Hepatocyte (in vitro differentiated cells): ENCODE data around the gene GBX1.

Experiments
- EZH2phosphoT487 ChIP-seq: fragments of 200-600 bp; sonication (generic); IDR thresholded peaks from one replicate; pipeline ENCODE4 v1.6.1; 2018; ENCODE audit warnings: antibody characterized with exemption, mild to moderate bottlenecking, low read depth, moderate library complexity; ENCODE audit not compliant: unreplicated experiment, severe bottlenecking
- TF ChIP-seq, protein P1 (sequence below): fragments of 200-600 bp; sonication (generic); IDR thresholded peaks from 2 replicates; pipeline ENCODE4 v1.5.1; 2016; ENCODE audit warnings: antibody characterized with exemption, mild to moderate bottlenecking; ENCODE audit not compliant: poor library complexity

DNA sequence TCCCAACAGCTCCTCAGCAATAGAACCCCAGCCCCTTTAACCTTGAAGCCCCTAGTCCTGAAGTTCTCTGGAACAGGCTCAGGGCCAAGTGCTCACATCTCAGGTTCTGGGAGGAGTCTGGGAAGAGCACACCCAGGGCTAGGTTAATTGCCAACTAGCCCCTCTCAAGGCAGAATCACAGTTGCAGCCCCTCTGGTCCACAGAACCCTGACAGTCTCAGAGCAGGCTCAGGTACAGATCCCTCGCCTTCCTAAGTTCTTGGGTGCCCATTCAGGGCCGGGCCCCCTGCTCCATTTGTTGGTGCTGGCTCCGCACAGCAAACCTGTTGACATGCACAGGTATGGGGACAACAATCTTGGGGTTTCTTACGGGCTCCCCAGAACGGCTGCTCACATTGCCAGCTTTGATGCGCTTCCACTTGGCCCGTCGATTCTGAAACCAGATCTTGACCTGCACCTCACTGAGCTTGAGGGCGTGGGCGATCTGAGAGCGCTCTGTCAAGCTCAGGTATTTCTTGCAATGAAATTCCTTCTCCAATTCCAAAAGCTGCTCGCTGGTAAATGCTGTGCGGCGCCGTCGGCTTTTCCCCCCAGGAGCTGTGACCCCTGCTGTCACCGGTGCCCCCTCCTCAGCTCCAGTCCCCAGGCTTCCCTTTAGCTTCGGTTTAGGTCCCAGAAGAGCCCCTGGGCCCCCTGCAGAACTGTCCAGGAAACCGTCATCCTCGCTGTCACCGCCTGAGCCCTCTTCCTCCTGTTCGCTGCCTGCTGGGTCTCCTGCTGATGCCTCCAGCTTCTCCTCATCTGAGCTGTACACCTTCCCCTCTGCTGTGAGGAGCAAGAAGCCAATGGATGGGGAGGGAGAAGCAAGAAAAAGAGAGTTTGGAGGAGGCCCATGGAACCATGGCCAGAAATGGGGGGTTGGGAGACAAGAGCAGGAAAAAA lies 18.9 kb downstream of the GBX1 start:
- TF ChIP-seq EZH2phosphoT487: no peak
- TF ChIP-seq, protein P1, sequence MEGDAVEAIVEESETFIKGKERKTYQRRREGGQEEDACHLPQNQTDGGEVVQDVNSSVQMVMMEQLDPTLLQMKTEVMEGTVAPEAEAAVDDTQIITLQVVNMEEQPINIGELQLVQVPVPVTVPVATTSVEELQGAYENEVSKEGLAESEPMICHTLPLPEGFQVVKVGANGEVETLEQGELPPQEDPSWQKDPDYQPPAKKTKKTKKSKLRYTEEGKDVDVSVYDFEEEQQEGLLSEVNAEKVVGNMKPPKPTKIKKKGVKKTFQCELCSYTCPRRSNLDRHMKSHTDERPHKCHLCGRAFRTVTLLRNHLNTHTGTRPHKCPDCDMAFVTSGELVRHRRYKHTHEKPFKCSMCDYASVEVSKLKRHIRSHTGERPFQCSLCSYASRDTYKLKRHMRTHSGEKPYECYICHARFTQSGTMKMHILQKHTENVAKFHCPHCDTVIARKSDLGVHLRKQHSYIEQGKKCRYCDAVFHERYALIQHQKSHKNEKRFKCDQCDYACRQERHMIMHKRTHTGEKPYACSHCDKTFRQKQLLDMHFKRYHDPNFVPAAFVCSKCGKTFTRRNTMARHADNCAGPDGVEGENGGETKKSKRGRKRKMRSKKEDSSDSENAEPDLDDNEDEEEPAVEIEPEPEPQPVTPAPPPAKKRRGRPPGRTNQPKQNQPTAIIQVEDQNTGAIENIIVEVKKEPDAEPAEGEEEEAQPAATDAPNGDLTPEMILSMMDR: no peak
